GM18526 (cell line): Measurements from ENCODE around the gene ZNF557.
"Not testable (repeated sequence)": the region's sequence is repeated elsewhere in the genome, so short reads cannot be mapped to it uniquely, and the experiment has no call there.

ENCODE experiments used
- POLR2A ChIP-seq: IDR thresholded peaks from 3 replicates; pipeline ENCODE4 v1.6.1; 2011; ENCODE audit not compliant: insufficient read length; ENCODE audit errors: extremely low read depth

Gene ZNF557

GRCh38 chr19:7069042-7069903, at the start of gene ZNF557:
Gene ZNF557, plus strand, starts transcription at chr19:7069703. Its CDS starts 5,372 bp downstream, at chr19:7075075.
- peak; percentile 86 for TF ChIP-seq POLR2A

- TF ChIP-seq POLR2A: not testable (repeated sequence)
Measured at GRCh38 chr19:7021331-7021730, 48.2 kb upstream of the ZNF557 start, which contains the start of gene MBD3L2B. Gene MBD3L2B, minus strand, starts transcription at chr19:7021431. Its CDS starts 34 bp downstream, at chr19:7021397.

DNA sequence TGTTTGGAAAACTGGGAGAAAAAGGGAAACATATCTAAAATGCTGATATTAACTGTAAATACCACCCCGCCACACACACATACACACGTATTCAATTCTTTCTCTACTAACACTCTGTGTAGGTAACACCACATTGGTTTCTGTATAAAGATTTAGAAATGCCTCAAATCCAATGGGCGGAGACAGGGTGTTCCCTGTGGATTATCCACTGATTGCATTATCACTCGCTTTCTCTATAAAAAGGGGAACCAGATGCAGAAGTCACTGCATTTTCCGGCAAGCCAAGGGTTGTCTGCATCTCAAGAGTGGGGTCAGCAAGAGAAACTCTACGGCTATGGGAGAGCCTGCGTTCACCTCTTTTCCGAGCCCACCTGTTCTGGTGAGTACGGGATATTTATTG, 39.2 kb upstream of the ZNF557 start, which contains the start of gene MBD3L5:
TSS of gene MBD3L5 (plus strand) at position 301 of the 400 bp plus-strand sequence. CDS start at position 335, 34 bp downstream.
- TF ChIP-seq POLR2A: not testable (repeated sequence)

- TF ChIP-seq POLR2A: not testable (repeated sequence)
Measured at GRCh38 chr19:7040079-7040478, 29.4 kb upstream of the ZNF557 start, which contains the start of gene MBD3L4. Gene MBD3L4, minus strand, starts transcription at chr19:7040179. Its CDS starts 35 bp downstream, at chr19:7040144.

- not testable (repeated sequence) for TF ChIP-seq POLR2A
Measured at GRCh38 chr19:7049021-7049420, 20.5 kb upstream of the ZNF557 start, which contains the start of gene MBD3L2. Gene MBD3L2, plus strand, starts transcription at chr19:7049321. Its CDS starts 53 bp downstream, at chr19:7049374.

GRCh38 chr19:7058576-7058975, 10.9 kb upstream of the ZNF557 start, which contains the start of gene MBD3L3:
Gene MBD3L3, minus strand, starts transcription at chr19:7058676. Its CDS starts 71 bp downstream, at chr19:7058605.
- not testable (repeated sequence) for TF ChIP-seq POLR2A

DNA sequence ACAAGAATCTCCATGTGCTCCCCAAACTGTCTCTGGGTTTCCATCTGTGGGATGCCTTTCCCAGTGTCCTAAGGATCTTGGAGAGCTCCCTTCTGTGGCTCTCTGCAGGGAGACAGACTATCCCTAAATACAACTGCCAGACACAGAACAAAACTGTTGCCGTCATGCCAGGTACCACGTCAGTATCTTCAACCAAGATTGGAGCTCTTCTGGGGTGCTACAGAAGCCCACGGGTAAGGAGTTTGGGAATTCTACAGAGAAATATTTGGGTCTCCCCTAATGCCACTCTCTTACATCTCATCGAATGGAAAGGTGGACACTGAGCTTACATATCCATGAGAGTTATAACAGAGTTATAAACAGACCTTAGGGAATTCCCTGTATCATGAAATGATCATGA, 6.2 kb upstream of the ZNF557 start:
- TF ChIP-seq POLR2A: no peak

DNA sequence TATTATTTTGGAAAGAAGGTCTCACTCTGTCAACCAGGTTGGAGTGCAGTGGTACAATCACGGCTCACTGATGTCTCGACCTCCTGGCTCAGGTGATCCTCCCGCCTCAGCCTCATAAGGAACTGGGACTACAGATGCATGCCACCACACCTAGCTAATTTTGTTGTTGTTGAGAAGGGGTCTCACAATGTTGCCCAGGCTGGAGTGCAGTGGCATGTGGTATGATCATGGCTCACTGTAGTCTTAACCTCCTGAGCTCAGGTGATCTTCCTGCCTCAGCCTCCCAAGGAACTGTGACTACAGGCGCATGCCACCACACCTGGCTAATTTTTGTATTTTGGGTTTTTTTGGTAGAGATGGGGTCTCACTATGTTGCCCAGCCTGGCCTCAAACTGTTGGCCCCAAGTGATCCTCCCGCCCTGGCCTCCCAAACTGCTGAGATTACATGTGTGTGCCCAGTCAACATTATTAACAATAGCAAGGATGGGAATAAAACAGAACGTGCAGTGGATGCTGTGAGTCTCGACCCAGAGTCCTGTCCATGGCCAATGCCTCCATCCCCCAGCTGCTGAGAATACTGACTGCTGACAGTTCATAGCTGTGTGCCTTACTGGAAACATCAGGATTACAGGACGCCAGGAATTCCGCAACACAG, 5.6 kb upstream of the ZNF557 start:
- TF ChIP-seq POLR2A: no peak

DNA sequence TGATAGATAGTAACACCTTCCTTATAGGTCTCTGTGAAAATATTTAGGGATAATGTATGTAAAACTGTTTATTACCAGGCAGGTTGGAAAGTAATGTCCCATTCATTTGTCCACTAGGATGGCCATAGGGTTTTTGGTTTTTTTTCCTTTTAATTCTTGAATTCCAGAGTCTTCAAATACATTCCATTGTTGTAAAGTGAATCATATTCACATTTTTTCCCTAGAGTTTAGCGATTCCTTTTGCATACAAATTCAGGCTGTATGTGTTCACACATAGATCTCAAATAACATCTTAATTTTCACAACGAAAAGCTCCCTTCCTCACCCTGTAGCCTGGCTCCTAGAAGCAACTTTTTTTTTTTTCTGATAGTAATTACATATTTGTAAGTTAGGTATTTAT, 1.8 kb upstream of the ZNF557 start:
- TF ChIP-seq POLR2A: no peak

GRCh38 chr19:7068599-7068998, 904 bp upstream of the ZNF557 start:
- no peak for TF ChIP-seq POLR2A

DNA sequence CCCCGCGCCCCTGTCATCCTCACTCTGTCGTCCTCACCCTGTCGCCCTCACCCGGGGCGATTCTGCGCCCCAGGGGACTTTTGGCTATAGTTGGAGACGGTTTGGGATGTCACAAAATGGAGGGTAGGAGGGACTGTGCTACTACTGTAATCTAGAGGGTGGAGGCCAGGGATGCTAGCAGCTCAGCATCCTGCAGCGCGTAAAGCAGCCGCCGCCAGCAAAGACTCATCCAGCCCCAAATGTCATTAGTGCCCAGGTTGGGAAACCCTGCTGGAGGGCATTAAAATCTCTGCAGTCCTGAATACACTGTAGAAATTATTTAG, 362 bp downstream of the ZNF557 start:
- no peak for TF ChIP-seq POLR2A

DNA sequence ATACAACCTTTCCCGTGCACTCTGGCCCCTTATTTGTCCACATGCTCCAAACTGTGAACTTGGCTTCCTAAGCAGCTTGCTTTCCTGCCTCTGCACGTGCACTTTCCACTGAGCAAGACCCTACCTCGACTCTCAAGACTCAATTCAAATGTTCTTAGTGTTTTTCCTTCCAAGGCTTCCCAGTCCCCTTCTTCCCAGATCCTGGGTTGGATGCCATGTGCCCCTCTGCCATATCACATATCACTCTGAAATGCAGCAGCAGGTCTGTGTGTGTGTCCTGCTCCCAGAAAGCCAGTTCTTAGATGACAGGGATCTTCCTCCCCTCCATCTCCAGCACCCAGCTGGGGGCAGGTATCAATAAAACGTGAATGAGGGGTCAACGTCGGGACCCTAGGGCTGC, 3.0 kb downstream of the ZNF557 start:
- TF ChIP-seq POLR2A: no peak

GRCh38 chr19:7074705-7075282, 5.3 kb downstream of the ZNF557 start:
- no peak for TF ChIP-seq POLR2A

DNA sequence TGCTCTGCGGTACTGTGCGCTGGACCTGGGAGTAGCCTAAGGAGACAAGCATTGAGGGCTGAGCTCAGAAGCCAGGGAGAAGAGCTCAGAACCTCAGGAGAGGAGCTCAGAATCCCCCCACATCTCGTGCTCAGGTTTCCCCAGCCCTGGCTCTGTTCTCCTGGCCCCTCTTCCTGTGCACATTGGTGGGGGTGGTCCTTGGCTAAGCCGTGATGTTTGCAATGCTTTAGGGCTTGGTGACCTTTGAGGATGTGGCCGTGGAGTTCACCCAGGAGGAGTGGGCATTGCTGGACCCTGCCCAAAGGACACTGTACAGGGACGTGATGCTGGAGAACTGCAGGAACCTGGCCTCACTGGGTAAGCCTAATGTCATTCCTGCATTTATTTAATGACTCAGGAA, 6.6 kb downstream of the ZNF557 start:
- TF ChIP-seq POLR2A: no peak

DNA sequence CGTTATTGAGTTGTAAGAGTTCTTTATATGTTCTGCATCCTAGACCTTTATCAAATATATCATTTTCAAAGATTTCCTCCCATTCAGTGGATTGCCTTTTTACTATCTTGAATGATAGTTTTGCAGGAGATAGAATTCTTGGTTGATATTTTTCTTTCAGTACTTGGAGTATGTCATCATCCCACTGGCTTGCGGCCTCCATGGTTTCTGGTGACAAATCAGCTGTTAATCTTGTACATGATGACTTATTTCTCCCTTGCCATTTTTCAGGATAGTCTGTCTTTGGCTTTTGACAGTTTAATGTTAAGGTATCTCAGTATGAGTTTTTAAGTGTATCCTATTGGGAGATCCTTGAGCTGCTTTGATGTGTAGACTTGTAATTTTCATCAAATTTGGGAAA, 8.5 kb downstream of the ZNF557 start:
- no peak for TF ChIP-seq POLR2A

- TF ChIP-seq POLR2A: no peak
Measured at GRCh38 chr19:7083076-7083956, 13.8 kb downstream of the ZNF557 start.
